Uterus (tissue), 2 donors: Measurements from ENCODE around the gene MAP2K2.

Source experiments
- POLR2A ChIP-seq, 2 donors: fragments of 450-650 bp; IDR thresholded peaks; one replicate each; pipeline ENCODE4 v1.6.1; 2016; ENCODE audit warnings: antibody characterized with exemption in 2 of 2, mild to moderate bottlenecking in 1 of 2, moderate library complexity in 1 of 2
- TF ChIP-seq, protein P1 (sequence below), 4 experiments: fragments of 200-600 bp in 2 of 4; fragments of 450-650 bp in 2 of 4; sonication (generic) in 2 of 4; IDR thresholded peaks; one replicate each; pipeline ENCODE4 v1.5.1; 2016 to 2019; ENCODE audit warnings: antibody characterized with exemption in 4 of 4, mild to moderate bottlenecking in 2 of 4, moderate library complexity in 1 of 4

DNA sequence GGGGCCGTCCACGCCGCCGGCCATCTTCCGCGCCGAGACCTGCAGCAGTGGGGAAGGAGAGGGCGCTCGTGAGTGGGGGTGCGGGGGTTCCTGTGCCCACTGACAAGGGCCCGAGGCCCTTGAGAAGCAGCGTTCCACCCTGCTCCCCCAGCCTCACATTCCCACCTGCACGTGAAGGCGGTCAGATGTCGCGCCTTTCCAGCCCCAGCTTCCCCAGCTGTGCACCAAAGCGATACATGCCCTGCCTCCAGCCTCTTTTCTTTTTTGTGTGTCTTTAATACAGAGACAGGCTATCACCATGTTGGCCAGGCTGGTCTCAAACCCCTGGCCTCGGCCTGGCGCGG, 68.7 kb downstream of the MAP2K2 start:
- TF ChIP-seq, protein P1, sequence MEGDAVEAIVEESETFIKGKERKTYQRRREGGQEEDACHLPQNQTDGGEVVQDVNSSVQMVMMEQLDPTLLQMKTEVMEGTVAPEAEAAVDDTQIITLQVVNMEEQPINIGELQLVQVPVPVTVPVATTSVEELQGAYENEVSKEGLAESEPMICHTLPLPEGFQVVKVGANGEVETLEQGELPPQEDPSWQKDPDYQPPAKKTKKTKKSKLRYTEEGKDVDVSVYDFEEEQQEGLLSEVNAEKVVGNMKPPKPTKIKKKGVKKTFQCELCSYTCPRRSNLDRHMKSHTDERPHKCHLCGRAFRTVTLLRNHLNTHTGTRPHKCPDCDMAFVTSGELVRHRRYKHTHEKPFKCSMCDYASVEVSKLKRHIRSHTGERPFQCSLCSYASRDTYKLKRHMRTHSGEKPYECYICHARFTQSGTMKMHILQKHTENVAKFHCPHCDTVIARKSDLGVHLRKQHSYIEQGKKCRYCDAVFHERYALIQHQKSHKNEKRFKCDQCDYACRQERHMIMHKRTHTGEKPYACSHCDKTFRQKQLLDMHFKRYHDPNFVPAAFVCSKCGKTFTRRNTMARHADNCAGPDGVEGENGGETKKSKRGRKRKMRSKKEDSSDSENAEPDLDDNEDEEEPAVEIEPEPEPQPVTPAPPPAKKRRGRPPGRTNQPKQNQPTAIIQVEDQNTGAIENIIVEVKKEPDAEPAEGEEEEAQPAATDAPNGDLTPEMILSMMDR (IDR thresholded peaks at IDR 0.05): no peak
- no peak for TF ChIP-seq POLR2A (IDR thresholded peaks at IDR 0.05)
